Measurements from ENCODE around the gene MAML2. TPM values are rescaled to one million over a fixed set of nuclear protein-coding genes. Genes with fewer than 3 reads are reported as not detected.
A peak's percentile ranks its signal among the peaks of the same experiment; 100 is the strongest.

The MAML2 gene
- polyA plus RNA-seq, 1 of the 3 experiments (the other 2 are of a cell fraction), result 20.1 TPM

DNA sequence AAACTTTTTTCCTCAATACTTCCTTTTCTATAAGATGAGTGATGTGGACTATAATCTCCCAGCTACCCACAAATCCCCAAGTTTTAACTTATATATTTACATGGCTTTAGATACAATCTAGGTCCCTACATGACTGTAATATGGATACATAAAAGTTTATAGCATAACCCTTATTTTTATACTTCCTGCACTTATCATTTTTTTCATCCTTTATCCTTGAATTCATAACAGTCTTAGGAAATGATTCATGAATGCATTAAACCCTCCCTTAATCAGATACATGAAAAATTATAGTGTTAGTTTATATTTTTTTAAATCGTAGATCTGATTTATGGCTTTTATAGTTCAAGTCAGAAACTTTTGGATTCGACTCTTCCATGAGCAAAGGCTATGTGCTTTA lies 195.8 kb downstream of the MAML2 start:
- Histone ChIP-seq H3K27me3 (ENCODE audit: insufficient read depth) (no peaks in the 10 kb centered on the region), H3K4me2 (peak overlapping the region; percentile 4; the same call in 1 of the 2 replicates), H2AFZ (ENCODE audit: low read depth) (no peak overlapping the region), H3K4me3 (ENCODE audit: low read depth in 2 of 2, low read length in 1 of 2) (no peak overlapping the region), H3K9me2 (no peaks in the 10 kb centered on the region), H3K79me2 (ENCODE audit: insufficient read depth) (peaks cover 71% of the 10 kb centered on the region), H3K9me3 (no peaks in the 10 kb centered on the region), H4K20me1 (ENCODE audit: insufficient read depth) (no peaks in the 10 kb centered on the region), H3F3A (replicated peaks; ENCODE audit: insufficient read depth) (peaks cover 63% of the 10 kb centered on the region), H3K27ac (ENCODE audit: low read depth in 2 of 2, low read length in 1 of 2) (peak overlapping the region; percentile 84 to 99; a peak in 3 of 4 replicates), H3K4me1 (ENCODE audit: control insufficient read depth in 1 of 2, insufficient read depth in 2 of 2, low read depth in 1 of 2, low read length in 1 of 2) (peaks cover 0 to 88% of the 10 kb centered on the region in 2 experiments; a peak in 3 of 4 replicates), H3K9ac (peak overlapping the region; percentile 28; the same call in 1 of the 2 replicates), H3K36me3 (replicated peaks in 1 of 2; ENCODE audit: control insufficient read depth in 1 of 2, insufficient read depth in 2 of 2, low read length in 1 of 2) (peaks cover 0 to 7% of the 10 kb centered on the region in 2 experiments)
- DNase-seq, result no peak
- ChIA-PET POLR2A (no interaction called here), CTCF (no interaction called here)
- WGBS (ENCODE audit: low lambda C conversion rate), result 18% methylated on average over 2 of the region's 2 CpGs
- TF ChIP-seq FOXJ3 (CRISPR knock-in tag; IDR thresholded peaks at IDR 0.05) (no peak), MAX (IDR thresholded peaks at IDR 0.05; ENCODE audit: low read depth) (no peak), ZBTB33 (IDR thresholded peaks at IDR 0.05; ENCODE audit: borderline replicate concordance, low read depth) (no peak), REST (IDR thresholded peaks at IDR 0.05; ENCODE audit: low read depth, low read length) (no peak), FOXM1 (IDR thresholded peaks at IDR 0.05; ENCODE audit: low read depth) (peak; percentile 88), GABPA (IDR thresholded peaks at IDR 0.05; ENCODE audit: low read depth) (no peak), YY1 (IDR thresholded peaks at IDR 0.05; ENCODE audit: low read depth) (no peak), POLR2AphosphoS5 (IDR thresholded peaks at IDR 0.05; ENCODE audit: low read depth, low read length) (no peak), IRF3 (IDR thresholded peaks at IDR 0.05; ENCODE audit: low read depth, low read length) (no peak), RXRA (IDR thresholded peaks at IDR 0.05; ENCODE audit: borderline replicate concordance, low read depth) (peak; percentile 53; the same call in 1 of the 2 replicates), NRF1 (IDR thresholded peaks at IDR 0.05; ENCODE audit: low read depth, low read length) (no peak), TEAD4 (IDR thresholded peaks at IDR 0.05; ENCODE audit: borderline replicate concordance, insufficient read depth) (peak; percentile 82), SMC3 (IDR thresholded peaks at IDR 0.05; ENCODE audit: low read depth, low read length) (no peak), EZH2phosphoT487 (IDR thresholded peaks at IDR 0.05; ENCODE audit: borderline replicate concordance, low read depth) (no peak), MXI1 (IDR thresholded peaks at IDR 0.05; ENCODE audit: low read depth, low read length) (no peak), SIN3A (IDR thresholded peaks at IDR 0.05; ENCODE audit: borderline replicate concordance, low read depth, low read length) (no peak), TAF1 (IDR thresholded peaks at IDR 0.05; ENCODE audit: borderline replicate concordance, low read depth, low read length) (no peak), USF1 (IDR thresholded peaks at IDR 0.05; ENCODE audit: borderline replicate concordance, low read depth) (no peak), RCOR1 (IDR thresholded peaks at IDR 0.05; ENCODE audit: low read length) (no peak), RFX5 (IDR thresholded peaks at IDR 0.05; ENCODE audit: low read length) (no peak), MEF2A (IDR thresholded peaks at IDR 0.05; ENCODE audit: borderline replicate concordance, low read depth) (no peak), ELF1 (IDR thresholded peaks at IDR 0.05) (no peak), CHD2 (IDR thresholded peaks at IDR 0.05; ENCODE audit: low read length, partially characterized antibody) (no peak), NFIC (IDR thresholded peaks at IDR 0.05; ENCODE audit: borderline replicate concordance) (peak; percentile 60; the same call in 1 of the 2 replicates), JUND (IDR thresholded peaks at IDR 0.05) (peak; percentile 81)
- TF ChIP-seq, protein P1, sequence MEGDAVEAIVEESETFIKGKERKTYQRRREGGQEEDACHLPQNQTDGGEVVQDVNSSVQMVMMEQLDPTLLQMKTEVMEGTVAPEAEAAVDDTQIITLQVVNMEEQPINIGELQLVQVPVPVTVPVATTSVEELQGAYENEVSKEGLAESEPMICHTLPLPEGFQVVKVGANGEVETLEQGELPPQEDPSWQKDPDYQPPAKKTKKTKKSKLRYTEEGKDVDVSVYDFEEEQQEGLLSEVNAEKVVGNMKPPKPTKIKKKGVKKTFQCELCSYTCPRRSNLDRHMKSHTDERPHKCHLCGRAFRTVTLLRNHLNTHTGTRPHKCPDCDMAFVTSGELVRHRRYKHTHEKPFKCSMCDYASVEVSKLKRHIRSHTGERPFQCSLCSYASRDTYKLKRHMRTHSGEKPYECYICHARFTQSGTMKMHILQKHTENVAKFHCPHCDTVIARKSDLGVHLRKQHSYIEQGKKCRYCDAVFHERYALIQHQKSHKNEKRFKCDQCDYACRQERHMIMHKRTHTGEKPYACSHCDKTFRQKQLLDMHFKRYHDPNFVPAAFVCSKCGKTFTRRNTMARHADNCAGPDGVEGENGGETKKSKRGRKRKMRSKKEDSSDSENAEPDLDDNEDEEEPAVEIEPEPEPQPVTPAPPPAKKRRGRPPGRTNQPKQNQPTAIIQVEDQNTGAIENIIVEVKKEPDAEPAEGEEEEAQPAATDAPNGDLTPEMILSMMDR (IDR thresholded peaks at IDR 0.05), result no peak

Measured in SK-N-SH (cell line).